Stimulated activated CD8-positive, alpha-beta memory T cell treated with anti-CD3 and anti-CD28 coated beads, Interleukin-15, amount 100 ng/mL, for 1 hour (primary cell): ENCODE data around the gene PVALB.
"Not testable (repeated sequence)": the region's sequence is repeated elsewhere in the genome, so short reads cannot be mapped to it uniquely, and the experiment has no call there.

Source experiments
- DNase-seq: peaks from one replicate; pipeline ENCODE4 v3.0.0-alpha.2; 2020; ENCODE audit warnings: low read depth

Gene PVALB

DNA sequence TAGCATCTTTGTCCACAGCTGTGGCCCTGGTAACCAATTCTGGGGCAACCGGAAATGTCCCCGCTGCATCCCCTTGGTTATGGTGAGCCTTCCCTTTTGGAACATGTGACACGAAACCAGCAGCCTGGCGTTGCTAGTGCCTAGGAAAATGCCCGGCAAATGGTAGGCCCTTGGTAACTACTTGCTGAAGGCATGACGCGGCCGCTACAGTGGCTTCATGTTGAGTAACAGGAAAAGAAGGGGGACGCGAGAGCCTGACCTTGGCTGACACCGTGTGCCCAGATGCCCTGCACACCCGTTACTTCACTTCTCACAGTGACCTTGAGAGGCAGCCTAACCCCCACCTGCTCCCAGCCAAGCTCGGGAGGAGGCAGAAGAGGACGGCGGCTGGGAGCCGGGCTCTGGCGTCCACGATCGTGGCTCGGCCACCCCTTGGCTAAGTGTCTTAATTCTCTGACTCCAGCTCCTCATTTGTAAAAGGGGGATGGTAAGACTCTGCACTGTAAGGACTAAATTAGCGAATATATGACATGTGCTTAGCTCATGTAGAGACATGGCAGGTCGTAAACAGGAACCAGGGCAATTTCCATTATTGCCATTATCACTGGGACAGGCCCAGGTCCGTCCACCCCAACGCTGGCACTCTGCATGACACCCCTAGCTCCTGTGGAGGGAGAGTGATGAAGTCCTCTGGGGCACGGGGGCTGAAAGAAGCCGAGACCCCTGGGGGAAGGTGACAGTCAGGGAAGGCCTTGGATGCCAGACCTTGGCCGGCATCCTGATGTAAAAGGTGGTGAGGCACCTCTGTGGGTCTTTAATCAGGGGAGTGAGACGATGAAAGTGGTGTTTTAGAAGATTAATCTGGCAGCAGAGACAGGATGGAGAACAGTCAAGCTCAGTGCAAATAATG lies 59.8 kb downstream of the PVALB start:
- DNase-seq = no peak

DNA sequence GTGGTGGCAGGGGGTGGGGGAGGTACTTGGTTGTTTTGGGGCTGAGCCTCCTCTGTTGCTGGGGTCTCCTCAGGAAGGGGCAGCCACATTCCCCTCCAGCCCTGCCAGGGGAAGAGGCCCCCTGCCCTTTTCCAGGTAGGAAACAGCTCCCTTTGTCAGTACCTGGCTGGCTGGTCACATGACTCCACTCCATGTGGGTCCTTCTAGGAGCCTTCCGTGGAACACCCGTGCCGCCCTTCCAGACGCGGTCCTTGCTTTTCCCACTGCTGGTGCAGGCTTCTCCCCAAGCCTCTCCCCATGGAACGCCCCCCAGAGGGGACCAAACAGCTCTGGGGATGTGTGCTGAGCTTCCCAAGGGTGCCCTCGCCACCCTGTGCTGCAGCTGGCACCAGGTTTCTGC lies 60.8 kb downstream of the PVALB start:
- no peak for DNase-seq

DNA sequence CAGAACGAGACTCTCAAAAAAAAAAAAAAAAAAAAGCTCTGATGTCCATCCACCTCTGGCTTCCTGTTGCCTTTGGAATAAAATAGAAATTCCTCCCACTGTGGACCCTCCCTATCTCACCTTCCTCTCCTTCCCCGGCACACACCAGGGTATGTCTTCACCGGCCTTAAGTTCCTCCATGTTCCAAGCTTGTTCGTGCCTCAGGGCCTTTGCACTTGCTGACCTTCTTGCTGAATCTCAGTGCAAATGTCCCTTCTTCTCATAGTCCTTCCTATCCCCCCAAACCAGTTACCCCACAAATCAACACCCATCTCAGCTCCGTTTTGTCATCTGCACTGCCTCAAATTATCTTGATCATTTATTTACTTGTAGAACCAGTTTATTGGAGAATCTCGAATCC lies 61.5 kb downstream of the PVALB start:
- no peak for DNase-seq

DNA sequence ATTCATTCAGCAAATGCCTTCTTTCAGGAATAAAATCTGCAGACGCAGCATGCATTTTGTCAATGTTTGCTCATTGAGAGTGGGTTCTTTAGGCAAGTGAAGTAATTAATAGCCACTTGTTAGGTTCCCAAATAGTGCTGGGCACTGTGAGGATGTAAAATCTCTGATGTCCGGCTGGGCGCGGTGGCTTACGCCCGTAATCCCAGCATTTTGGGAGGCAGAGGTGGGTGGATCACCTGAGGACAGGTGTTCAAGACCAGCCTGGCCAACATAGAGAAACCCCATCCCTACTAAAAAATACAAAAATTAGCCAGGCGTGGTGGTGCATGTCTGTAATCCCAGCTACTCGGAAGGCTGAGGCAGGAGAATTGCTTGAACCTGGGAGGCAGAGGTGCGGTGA lies 62.0 kb downstream of the PVALB start:
- DNase-seq = not testable (repeated sequence)

DNA sequence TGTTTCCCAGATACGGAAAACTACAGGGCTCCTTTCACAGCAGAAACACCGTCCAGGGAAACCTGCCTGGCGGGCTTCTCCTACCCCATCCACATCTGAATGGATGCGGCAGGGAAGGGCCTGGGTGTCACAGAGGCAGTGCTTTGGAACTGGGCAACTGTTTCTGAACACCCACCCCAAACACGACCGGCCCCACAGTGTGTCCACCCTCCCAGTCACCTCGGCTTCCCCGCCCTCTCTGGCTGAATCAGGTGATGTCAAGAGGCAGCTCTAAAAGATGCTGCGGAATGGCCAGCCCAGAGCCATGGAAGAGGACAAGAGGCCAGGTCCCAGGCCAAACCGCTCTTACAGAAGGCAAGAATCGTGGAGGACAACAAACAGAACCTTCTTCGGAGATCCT lies 62.9 kb downstream of the PVALB start:
- DNase-seq = no peak

DNA sequence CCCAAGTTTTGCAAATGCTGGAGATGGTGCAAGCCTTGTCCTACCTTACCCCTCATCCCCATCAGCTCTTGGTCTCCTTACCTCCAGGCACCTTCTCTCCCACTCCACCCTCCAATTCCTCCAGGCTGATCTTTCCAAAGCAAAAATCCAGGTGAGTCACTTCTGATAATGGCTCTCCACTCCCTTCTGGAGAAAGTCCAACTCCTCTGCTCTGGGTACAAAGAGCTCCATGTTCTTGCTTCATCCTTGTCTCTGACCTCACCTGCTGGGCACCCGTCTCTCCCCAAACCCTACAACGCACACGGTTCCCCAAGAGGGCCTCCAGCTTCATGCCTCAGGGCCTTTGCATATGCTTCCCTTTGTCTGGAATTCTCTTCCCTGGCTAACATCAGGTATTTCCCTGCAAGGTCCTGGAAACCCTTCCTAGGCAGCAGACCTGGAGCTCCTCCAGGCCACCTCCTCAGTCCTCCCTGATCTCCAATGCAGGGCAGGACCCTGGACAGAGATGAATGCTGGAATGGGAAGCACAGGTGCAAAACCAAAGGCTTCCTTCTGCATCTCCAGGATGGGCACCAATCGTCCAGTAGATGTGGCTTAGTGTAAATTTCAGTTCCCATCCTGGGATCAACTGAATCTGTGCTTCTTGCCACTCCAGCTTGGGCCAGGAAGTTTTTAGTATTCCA lies 63.6 kb downstream of the PVALB start:
- no peak for DNase-seq
